Endothelial cell of umbilical vein (primary cell): Measurements from ENCODE around the gene KRTAP4-6.
"Not testable (repeated sequence)": the region's sequence is repeated elsewhere in the genome, so short reads cannot be mapped to it uniquely, and the experiment has no call there.

Experiments used
- CTCF ChIP-seq, 2 donors: IDR thresholded peaks; 1 replicate in 1 of 2; 2 replicates in 1 of 2; pipeline ENCODE4 v1.5.1; 2011; ENCODE audit warnings: low read length in 2 of 2, mild to moderate bottlenecking in 2 of 2, moderate library complexity in 2 of 2, control low read depth in 1 of 2, inconsistent platforms in 1 of 2, low read depth in 1 of 2; ENCODE audit not compliant: insufficient read depth in 1 of 2; ENCODE audit errors: extremely low read depth in 1 of 2
- GATA2 ChIP-seq: IDR thresholded peaks from 2 replicates; pipeline ENCODE4 v1.7.0; 2011; ENCODE audit warnings: low read depth, mild to moderate bottlenecking, moderate library complexity, mixed read lengths, low read length; ENCODE audit not compliant: insufficient read length, insufficient read depth
- MAX ChIP-seq: IDR thresholded peaks from 2 replicates; pipeline ENCODE4 v1.6.1; 2011; ENCODE audit not compliant: insufficient read depth, insufficient read length
- MYC ChIP-seq: IDR thresholded peaks from one replicate; pipeline ENCODE4 v1.6.1; 2011; ENCODE audit warnings: mild to moderate bottlenecking, low read depth, low read length
- POLR2A ChIP-seq: IDR thresholded peaks from 2 replicates; pipeline ENCODE4 v1.6.1; 2012; ENCODE audit warnings: low read depth, mild to moderate bottlenecking, control low read depth, low read length
- POLR2AphosphoS5 ChIP-seq: IDR thresholded peaks from 2 replicates; pipeline ENCODE4 v1.6.1; 2012; ENCODE audit warnings: low read depth, mild to moderate bottlenecking, control low read depth, low read length, moderate library complexity; ENCODE audit not compliant: insufficient read depth

- not testable (repeated sequence) for TF ChIP-seq CTCF (IDR thresholded peaks at IDR 0.05; ENCODE audit: extremely low read depth in 1 of 2, insufficient read depth in 1 of 2, low read depth in 1 of 2, low read length in 2 of 2); POLR2A; MAX; MYC; GATA2; POLR2AphosphoS5
Observed at GRCh38 chr17:41099682-41100480, 40.5 kb downstream of the KRTAP4-6 start.
